Activated CD4-positive, alpha-beta T cell treated with anti-CD3 and anti-CD28 coated beads, Interleukin-2, amount 50 U/mL, for 16 hours (primary cell): ENCODE data around the gene HNRNPUL1.
A peak's percentile ranks its signal among the peaks of the same experiment; 100 is the strongest.
"Not testable (repeated sequence)": the region's sequence is repeated elsewhere in the genome, so short reads cannot be mapped to it uniquely, and the experiment has no call there.

Experiments
- DNase-seq: peaks from one replicate; pipeline ENCODE4 v3.0.0-alpha.2; 2020

HNRNPUL1 gene

DNA sequence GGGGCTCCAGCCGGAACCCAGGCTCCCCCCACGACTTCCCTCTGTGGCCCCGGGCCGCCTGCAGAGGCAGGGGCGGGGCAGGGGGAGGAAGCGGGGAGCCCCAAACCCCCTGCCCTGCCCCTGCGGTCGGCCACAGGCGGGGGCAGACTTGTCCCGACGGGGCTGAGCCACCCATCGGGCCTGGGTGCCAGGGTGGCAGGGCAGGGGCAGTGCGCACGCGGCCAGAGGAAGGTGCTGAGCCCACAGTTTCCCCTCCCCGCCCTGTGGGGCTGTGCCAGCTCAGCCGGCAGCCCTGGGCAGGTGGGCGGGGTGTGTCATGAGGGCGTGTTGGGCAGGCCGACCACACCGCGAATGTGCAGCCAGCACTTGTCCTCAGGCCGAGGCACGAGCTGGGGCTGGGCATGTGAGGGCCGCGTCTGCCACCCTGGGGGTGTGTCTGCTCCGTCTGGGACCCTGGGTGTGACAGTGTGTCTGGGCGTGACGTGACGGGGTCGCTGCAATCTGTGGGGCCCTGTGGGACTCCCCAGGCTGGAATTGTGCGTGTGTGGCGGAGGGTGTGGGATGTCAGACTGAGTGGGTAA lies 63.5 kb downstream of the HNRNPUL1 start:
- DNase-seq = peak; percentile 91

DNA sequence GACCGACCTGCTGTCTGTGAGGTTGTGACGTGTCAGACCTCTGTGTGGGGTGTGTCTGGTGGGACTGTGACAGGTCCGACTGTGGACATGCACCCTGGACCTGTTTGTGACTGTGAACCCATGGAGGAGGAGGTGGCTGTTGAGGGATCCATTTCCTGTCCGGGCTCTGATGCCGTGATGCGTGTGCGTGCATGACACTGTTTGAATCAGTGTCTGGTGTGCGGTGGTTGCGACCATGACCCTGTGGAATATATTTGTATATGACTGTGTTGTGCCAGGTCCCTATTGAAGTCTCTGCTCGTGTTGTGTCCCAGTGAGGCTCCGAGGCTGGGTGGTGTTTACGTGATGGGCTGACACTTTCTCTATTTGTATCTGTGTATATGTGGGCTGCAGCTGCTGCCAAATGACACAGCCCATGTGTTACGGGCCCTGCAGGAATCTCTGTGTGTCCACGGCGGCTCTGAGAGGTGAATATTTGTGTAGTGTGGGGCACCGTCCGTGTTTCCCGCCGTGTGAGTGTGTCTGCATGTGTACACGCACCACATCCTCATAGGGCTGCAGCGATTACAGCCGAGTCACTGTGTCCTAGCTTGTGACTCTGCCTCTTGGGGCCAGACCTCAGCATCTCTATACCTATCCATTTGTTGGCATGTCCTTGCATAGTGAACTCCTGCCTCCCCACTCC lies 64.1 kb downstream of the HNRNPUL1 start:
- DNase-seq = peak; percentile 52

DNA sequence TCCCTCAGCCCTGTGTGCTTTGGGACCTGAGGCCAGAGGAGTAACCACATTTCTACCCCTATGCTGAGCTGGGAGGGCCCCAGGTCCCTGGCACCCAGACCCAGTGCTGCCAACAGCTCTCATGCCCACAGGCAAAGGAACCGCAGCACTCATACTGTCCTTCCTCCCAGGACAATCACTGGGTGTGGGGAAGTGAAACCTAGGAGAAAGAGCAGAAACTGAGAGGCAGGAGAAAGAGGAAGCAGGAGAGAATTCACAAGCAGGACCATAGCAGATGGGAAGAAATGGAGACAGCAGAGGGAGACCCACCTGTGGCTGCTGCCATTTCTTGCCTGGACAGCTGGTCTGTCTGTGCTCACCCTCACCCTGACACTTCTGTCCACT lies 64.7 kb downstream of the HNRNPUL1 start:
- no peak for DNase-seq

DNA sequence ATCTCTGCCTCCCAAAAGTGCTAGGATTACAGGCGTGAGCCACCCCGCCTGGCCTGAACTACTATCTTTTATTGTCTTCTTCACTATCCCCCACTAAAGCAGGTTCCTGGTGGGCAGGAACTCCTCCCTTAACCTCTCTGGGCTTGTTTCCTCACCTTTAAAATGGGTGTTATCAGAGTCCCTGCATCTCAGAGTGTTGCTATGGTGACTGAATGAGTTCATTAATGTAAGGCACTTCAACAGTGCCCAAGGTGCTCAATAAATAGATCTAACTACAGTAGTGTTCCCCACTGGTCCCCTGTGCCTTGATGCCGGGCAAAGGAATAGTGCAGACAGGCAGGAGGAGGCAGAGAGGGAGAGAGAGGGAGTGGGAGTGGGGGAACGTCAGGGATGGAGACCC lies 66.3 kb downstream of the HNRNPUL1 start:
- DNase-seq = no peak

DNA sequence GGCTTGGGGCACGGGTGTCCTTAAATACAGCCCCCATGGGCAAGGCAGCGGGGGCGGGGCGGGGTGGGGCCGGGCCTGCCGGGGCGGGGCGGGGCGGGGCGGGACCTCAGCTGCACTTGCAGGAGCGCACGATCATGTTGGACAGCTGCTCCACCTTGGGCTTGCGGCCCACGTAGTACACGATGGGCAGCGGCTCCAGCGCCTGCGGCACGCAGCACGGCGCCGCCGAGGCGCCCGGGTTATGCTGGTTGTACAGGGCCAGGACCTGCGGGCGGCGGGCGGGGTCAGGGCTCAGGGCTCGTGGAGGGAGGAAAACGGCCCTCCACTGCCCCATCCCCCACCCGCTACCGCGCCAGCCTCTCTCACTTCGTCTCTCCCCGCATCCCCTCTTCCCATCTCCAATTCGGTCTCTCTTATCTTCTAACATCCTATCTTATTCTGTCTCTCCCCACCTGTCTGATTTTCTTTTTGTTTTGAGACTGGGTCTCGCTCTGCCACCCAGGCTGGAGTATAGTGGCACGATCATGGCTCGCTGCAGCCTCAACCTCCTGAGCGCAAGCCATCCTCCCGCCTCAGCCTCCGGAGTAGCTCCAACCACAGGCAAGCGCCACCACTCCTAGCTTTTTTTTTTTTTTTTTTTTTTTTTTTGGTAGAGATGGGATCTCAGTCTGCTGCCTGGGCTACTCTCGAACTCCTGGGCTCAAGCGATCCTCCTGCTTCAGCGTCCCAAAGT lies 66.9 kb downstream of the HNRNPUL1 start:
- DNase-seq = no peak

DNA sequence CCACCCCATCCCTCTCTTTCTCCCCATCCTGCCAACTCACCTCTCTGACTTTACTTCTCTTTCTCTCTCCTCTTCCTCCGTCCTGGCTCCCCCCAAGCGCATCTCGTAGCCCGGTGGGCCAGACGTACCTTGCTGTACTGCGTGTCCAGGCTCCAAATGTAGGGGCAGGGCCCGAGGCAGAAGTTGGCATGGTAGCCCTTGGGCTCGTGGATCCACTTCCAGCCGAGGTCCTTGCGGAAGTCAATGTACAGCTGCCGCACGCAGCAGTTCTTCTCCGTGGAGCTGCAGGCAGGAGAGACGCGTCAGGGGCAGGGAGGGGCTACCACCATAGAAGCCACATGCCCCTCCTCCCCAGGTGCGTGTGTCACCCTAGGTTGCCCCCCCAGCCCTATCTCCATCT lies 67.8 kb downstream of the HNRNPUL1 start:
- no peak for DNase-seq

DNA sequence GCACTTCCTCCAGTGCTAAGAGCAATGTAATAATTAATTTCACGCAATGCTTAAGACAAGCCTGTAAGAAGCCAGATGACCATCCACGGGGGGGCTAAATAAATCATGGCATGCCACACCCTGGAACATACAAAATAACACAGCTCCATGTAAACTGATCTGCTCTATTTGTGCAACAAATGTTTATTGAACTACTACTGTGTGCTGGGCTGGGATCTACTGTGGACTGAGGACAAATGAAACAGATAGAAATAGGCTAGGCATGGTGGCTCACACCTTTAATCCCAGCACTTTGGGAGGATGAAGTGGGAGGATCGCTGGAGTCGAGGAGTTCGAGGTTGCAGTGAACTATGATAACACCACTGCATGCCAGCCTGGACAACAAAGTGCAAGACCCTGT lies 68.3 kb downstream of the HNRNPUL1 start:
- no peak for DNase-seq

DNA sequence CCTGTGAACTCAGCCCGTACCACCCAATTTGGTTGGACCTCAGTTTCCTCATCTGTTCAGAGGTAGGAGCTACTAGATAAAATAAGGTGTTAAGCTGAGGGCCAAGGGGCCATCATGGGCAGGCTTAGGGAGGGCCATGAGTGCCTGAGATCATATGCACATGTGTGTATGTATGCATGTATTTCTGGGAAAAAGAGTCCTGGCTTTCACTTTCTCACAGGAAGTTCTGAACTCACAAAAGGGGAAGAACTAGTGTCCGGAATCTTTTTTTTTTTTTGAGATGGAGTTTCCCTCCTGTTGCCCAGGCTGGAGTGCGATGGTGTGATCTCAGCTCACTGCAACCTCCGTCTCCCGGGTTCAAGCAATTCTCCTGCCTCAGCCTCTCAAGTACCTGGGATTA lies 70.6 kb downstream of the HNRNPUL1 start:
- DNase-seq = no peak

DNA sequence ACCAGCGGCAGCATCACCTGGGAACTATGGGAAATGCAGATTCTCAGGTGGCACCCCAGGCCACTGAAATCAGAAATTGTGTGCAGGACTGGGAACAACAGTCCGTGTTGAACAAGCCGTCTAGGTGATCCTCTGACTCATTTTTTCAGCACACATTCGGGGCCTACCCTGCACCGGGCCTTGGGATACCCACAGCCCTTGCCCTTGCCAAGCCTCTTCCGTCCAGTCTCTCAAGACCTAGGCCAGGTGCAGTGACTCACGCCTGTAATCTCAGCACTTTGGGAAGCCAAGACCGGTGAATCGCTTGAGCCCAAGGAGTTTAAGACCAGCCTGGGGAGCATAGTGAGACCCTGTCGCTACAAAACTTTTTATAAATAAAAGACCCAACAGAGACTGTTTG lies 71.3 kb downstream of the HNRNPUL1 start:
- no peak for DNase-seq

DNA sequence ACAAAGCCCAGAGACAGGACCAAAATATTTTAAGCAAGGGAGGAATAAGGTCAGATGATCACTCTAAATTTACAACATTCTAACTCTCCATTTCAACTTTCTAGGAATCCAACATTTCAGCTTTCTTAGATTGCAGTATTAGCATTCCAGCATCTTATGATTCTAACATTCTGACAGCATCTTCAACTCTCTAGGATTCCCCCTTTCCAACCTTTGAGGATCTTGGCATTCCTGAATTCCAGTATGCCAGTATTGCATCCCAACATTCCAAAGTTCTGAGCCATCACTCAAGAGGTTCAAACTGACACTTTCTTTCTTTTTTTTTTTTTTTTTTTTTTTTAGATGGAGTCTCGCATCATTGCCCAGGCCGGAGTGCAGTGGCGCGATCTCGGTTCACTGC lies 75.8 kb downstream of the HNRNPUL1 start:
- DNase-seq = no peak

DNA sequence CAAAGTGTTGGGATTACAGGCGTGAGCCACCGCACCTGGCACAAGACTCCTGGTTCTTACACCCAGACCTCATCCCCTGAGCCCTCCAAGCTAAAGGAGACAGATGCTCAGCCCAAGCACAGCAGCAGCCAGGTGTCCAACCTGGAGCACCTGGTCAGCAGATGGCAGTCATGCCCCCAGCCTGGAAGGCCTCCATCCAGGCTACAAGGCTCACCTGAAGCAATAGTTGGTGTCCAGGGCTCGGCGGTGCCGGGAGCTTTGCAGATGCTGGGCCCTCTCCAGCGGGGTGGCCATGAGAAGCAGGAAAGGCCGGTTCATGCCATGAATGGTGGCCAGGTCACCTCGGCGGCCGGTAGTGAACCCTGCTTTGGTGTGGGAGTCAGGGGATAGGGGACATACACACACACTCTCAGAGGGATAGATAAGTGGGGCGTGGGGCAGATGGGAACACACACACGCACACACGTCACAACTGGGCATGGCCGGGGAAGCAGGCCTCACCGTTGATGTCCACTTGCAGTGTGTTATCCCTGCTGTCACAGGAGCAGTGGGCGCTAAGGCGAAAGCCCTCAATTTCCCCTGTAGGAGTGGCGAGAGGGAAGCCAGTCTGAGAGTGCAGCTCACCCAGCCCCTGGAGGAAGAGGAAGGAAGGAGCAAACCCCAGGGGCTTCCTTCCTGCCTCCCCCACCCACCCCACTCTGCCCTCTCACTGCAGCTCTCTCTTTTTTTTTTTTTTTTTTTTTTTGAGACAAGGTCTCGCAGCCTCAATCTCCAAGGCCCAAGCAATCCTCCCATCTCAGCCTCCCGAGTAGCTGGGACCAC lies 77.7 kb downstream of the HNRNPUL1 start:
- no peak for DNase-seq

DNA sequence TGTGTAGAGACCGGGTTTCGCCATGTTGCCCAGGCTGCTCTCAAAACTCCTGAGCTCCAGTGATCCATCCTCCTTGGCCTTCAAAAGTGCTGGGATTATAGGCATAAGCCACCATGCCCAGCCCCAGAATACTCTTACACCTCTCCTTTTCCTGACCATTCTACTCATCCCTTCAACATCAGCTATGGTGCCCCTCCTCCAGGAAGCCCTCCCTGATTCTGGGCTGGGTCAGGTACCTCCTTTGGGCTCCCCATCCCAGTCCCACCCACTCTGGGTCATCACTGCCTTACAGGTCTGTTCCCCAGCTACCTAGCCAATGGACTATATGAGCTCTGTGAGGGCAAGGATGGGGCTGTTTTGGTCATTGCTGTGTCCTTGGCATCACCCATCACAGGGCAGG lies 80.0 kb downstream of the HNRNPUL1 start:
- no peak for DNase-seq

DNA sequence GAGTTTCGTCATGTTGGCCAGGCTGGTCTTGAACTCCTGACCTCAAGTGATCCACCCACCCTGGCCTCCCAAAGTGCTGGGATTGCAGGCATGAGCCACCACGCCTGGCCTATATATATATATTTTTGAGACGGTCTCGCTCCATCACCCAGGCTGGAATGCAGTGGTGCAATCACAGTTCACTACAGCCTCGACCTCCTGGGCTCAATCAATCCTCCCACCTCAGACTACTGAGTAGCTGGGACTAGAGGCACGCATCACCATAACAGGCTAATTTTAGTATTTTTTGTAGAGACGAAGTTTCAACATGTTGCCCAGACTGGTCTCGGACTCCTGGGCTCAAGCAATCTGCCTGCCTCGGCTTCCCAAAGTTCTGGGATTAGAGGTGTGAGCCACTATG lies 82.7 kb downstream of the HNRNPUL1 start:
- not testable (repeated sequence) for DNase-seq

DNA sequence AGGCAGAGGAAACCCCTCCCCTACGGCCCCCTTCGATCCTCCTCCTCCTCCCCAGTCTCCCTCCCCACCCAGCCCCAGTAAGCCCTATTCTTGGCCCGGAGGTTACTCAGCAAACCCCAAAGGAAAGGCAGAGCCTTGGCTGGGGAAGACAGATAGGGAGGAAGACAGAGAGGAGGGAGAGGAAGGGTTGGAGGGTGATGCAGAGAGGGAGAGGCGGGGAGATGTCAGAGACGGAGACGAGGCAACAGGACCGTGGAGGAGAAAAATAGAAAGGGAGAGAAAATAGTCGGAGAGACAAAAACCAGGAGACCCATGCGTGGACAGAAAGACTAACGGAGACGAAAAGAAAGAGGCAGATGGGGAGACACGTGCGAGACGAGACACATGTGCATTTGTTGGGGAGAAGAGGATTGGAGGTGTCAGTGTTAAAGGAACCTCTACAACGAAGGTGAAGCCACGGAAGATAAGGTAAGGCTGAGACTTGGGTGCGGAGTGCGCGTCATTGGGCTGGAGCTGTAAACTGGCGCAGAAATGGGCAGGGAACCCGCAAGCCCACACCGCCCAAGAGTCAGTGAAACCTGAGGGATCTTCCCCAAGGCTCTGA lies 86.7 kb downstream of the HNRNPUL1 start:
- peak; percentile 14 for DNase-seq

DNA sequence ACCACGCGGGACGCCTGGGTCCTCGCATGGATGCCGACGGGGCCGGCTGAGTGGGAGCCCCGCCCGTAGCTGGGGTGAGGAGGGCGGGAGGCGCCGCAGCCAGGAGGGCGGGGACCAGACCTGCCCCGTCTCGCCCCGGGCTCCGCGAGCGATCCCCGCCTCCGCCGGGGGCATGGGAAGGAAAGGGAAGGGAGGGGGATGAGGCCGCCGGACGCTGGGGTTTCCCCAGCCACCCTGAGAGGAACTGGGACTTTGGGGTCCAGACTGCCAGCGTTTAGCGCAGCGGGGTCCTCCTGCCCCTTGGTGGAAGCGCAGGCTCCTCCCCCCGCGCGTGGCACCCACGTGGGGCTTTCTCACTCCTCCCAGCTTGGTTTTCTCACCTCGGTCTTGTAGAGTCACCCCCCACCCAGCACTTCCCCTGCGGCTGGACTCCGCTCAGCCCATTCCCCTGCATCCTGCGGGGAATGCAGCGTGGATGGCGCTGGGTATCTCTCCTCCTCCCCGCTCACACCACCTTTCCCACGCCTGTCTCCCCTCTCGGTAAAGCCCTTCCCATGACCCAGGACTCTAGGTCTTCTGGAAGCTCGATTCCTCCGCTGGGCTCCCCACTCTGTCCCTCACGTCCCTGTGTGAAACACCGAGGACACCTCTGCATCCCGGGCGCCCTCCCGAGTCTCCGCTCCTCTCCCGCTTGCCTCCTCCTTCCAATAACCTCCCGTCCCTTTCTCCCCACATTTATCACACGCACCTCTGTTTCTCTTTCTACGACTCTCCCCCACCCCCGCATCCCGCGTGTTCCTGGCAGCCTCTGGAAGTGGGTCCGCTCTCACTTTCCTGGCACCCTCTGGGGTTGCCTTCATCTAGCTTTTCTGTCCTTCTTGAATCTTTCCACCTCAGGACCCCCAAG lies 87.4 kb downstream of the HNRNPUL1 start:
- peak; percentile 87 for DNase-seq

DNA sequence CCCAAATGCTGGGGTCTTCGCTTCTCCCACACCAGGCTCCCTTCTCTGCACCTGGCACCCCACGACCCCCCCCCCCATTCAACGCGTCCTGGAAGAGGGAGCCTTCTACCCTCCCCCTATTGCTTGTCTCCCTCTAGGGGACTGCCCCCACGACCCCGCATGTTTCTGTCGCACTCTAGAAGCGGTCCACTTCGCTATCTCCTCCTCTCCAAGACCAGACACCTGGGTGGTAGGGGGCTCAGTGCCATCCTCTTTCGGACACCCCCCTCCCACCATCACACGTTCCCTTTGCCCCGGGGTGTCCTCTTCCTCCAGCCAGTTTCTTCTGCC lies 88.1 kb downstream of the HNRNPUL1 start:
- no peak for DNase-seq

DNA sequence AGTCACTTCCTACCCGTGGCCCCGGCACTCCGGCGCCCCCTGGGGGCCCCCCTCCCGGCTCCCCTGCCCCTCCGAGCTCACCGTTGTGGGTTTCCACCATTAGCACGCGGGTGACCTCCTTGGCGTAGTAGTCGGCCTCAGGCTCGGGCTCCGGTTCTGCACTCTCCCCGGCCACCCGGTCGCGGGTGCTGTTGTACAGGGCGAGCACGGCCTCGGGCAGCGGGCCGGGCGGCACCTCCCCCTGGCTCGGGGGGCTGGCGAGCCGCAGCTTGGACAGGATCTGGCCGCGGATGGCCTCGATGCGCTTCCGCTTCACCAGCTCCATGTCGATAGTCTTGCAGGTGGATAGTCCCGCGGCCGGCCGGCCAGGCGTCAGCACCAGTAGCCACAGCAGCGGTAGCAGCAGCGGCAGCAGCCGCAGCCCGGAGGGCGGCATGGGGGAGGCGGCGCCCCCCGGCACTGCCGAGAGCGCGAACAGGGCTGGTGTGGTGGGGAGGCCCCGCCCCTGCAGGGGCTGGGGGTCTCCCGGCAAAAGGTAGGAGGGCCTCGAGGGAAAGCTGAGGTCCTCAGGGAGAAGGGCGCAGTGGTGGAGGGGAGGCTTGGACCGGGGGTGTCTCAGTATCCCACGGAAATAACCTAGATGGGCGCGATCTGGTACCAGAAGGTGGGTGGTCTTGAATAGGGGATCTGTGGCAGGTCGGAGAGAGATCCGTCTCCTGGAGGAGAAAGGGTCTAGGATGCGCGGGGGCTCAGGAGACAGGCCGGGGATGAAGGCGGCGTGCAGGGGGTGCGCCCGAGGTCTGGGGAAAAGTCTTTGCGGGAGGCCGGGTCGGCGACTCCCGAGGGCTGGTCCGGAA lies 88.7 kb downstream of the HNRNPUL1 start:
- peak; percentile 82 for DNase-seq

DNA sequence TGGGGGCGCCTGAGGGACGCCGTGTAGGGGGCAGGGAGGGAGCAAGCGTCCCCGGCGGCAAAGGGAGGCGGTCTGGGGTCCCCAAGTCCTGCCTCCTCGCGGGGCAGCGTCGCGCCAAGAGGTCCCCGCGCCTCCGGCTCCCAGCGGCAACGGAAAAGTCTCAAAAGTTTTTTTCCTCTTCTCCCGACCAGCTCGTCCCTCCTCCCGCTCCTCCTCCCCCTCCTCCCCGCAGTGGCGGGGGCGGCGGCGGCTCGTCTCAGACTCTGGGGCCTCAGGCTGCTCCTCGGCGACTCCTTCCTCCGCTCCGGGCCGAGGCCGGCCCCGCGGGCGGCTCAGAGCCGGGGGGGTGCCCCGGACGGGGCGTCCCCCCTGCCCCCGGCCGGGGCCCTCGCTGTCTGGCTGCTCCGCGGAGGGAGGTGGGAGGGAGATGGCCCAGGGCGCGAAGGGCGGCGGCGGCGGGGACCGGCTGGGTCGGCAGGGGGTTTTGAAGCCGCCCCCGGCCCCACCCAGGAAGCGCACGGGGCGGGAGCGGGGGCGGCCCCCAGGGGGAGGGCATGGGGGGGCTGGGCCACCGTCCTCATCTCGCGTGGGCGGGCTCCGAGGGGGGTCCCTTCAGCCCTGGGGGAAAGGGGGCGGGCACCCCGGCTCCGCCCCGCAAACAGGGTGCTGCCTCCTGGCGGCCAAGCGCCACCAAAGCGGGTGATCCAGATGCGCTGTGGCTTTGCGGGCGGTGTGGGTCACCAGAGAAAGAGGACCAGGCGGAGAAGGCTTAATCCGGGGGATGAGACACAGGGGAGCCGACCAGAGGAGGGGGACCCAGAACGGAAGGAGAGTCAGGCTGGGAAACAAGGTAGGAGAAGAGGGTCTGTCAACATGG lies 89.5 kb downstream of the HNRNPUL1 start, which contains the start of gene TGFB1:
TGFB1 (minus strand) TSS at position 457 of the 877 bp plus-strand sequence. CDS start 878 bp downstream, outside the sequence.
- DNase-seq = peak; percentile 94

DNA sequence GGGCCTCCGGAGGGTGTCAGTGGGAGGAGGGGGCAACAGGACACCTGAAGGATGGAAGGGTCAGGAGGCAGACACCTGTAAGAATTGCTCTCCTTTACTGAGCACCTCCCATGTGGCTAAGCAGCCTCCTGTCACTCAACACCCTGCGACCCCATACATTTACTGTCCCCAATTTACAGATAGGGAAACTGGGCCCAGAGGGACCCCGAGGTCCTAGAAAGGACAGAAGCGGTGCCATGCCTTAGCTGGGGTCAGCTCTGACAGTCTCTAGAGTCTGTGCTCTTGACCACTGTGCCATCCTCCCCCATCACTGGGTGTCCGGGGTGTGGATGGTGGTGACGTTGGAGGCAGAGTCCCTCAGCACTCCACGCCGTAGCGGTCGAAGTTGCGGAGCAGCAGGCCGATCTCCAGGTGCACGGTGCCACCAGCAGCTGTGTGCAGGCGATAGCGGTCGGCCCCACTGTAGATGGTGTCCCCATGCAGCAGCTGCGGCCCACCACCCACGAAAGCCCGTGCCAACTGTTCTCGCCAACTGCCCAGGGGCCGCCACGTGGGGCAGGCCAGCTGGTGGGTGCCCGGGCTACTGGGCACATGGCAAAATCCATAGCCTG lies 90.3 kb downstream of the HNRNPUL1 start:
- DNase-seq = no peak
